Measurements from ENCODE around the gene ROGDI. TPM values are rescaled to one million over a fixed set of nuclear protein-coding genes. Genes with fewer than 3 reads are reported as not detected.

The ROGDI gene
- total and polyA plus RNA-seq, 2 donors (not counting 1 experiment from before 2014, with no cell fraction given), result 9.2 to 31.9 TPM

- POLR2A ChIA-PET, result no interaction called here
- peaks cover 33% of the 10 kb centered on the region for H4K20me1 ChIP-seq (ENCODE audit: control insufficient read depth, insufficient read depth, low read length, poor library complexity, severe bottlenecking)
- no peaks in the 10 kb centered on the region for H3K27me3 ChIP-seq (replicated peaks in 1 of 4; ENCODE audit: control extremely low read depth in 1 of 4, control insufficient read depth in 3 of 4, insufficient read depth in 4 of 4, low read length in 3 of 4)
- peaks cover 41% of the 10 kb centered on the region for H3K79me2 ChIP-seq (ENCODE audit: control insufficient read depth, insufficient read depth, low read length)
- peaks cover 7 to 78% of the 10 kb centered on the region in 2 experiments for H3K36me3 ChIP-seq (replicated peaks in 1 of 2; ENCODE audit: control extremely low read depth in 1 of 2, control insufficient read depth in 1 of 2, extremely low read depth in 1 of 2, insufficient read depth in 2 of 2, low read length in 1 of 2)
- peaks cover 2% of the 10 kb centered on the region for H3K4me1 Mint-ChIP-seq
- ATAC-seq (ENCODE audit: low read depth) (no peak), DNase-seq (no peak)
- no peak overlapping the region for H3K9ac ChIP-seq (ENCODE audit: low read length)
- intact Hi-C loops (cut with micrococcal nuclease), result no loop called here
- no peak overlapping the region for H3K27ac Mint-ChIP-seq
- WGBS (ENCODE audit: insufficient coverage), result 96% methylated on average over 10 of the region's 10 CpGs
- H3K4me2 ChIP-seq (replicated peaks; ENCODE audit: low read depth, low read length, poor library complexity, severe bottlenecking), result no peak overlapping the region
- no peaks in the 10 kb centered on the region for H3K9me3 Mint-ChIP-seq (ENCODE audit: insufficient read depth)
- H3K27me3 Mint-ChIP-seq, result no peaks in the 10 kb centered on the region
- no peak overlapping the region for H2AFZ ChIP-seq (ENCODE audit: insufficient read depth, low read depth, low read length, poor library complexity, severe bottlenecking)
- TF ChIP-seq EZH2 (IDR thresholded peaks at IDR 0.05; ENCODE audit: borderline replicate concordance, insufficient read depth, low read depth, low read length, poor library complexity, severe bottlenecking), result no peak
- no peak for TF ChIP-seq CTCF (IDR thresholded peaks at IDR 0.05)
- H3K4me3 Mint-ChIP-seq, result no peak overlapping the region
- peaks cover 0 to 1% of the 10 kb centered on the region in 2 donors for H3K4me1 ChIP-seq (ENCODE audit: control insufficient read depth in 2 of 2, insufficient read depth in 2 of 2, low read length in 2 of 2)
- H3K9me3 ChIP-seq (ENCODE audit: control extremely low read depth in 1 of 3, control insufficient read depth in 2 of 3, insufficient read depth in 1 of 3, low read length in 2 of 3), result no peaks in the 10 kb centered on the region
- no peak overlapping the region for H3K27ac ChIP-seq (ENCODE audit: low read length in 2 of 2)
- CTCF ChIA-PET, result no interaction called here
- H3K4me3 ChIP-seq (ENCODE audit: control extremely low read depth in 1 of 5, extremely low read depth in 1 of 5, insufficient read depth in 1 of 5, low read depth in 2 of 5, low read length in 4 of 5), result no peak overlapping the region
These were observed 24.5 kb upstream of the ROGDI start for GRCh38 chr16:4826980-4827379.

GRCh38 chr16:4826526-4826925 is 24.1 kb upstream of the ROGDI start:
- POLR2A ChIA-PET, result no interaction called here

More at GRCh38 chr16:4826526-4826925, 24.1 kb upstream of the ROGDI start:
- WGBS (ENCODE audit: insufficient coverage), result 100% methylated on average over 3 of the region's 4 CpGs
- H3K4me2 ChIP-seq (replicated peaks; ENCODE audit: low read depth, low read length, poor library complexity, severe bottlenecking), result no peak overlapping the region
- DNase-seq, result no peak
- H3K4me1 ChIP-seq (ENCODE audit: control insufficient read depth in 2 of 2, insufficient read depth in 2 of 2, low read length in 2 of 2), result no peaks in the 10 kb centered on the region
- ATAC-seq (ENCODE audit: low read depth), result no peak
- no peak overlapping the region for H3K9ac ChIP-seq (ENCODE audit: low read length)
- H4K20me1 ChIP-seq (ENCODE audit: control insufficient read depth, insufficient read depth, low read length, poor library complexity, severe bottlenecking), result peaks cover 33% of the 10 kb centered on the region
- H2AFZ ChIP-seq (ENCODE audit: insufficient read depth, low read depth, low read length, poor library complexity, severe bottlenecking), result no peak overlapping the region
- H3K36me3 ChIP-seq (replicated peaks in 1 of 2; ENCODE audit: control extremely low read depth in 1 of 2, control insufficient read depth in 1 of 2, extremely low read depth in 1 of 2, insufficient read depth in 2 of 2, low read length in 1 of 2), result peaks cover 11 to 78% of the 10 kb centered on the region in 2 experiments
- H3K27ac ChIP-seq (ENCODE audit: low read length in 2 of 2), result no peak overlapping the region
- Mint-ChIP-seq H3K27ac (no peak overlapping the region), H3K4me3 (no peak overlapping the region), H3K27me3 (no peaks in the 10 kb centered on the region), H3K4me1 (peaks cover 2% of the 10 kb centered on the region), H3K9me3 (ENCODE audit: insufficient read depth) (no peaks in the 10 kb centered on the region)
- intact Hi-C loops (cut with micrococcal nuclease), result no loop called here
- H3K27me3 ChIP-seq (replicated peaks in 1 of 4; ENCODE audit: control extremely low read depth in 1 of 4, control insufficient read depth in 3 of 4, insufficient read depth in 4 of 4, low read length in 3 of 4), result no peaks in the 10 kb centered on the region
- TF ChIP-seq CTCF (IDR thresholded peaks at IDR 0.05) (no peak), EZH2 (IDR thresholded peaks at IDR 0.05; ENCODE audit: borderline replicate concordance, insufficient read depth, low read depth, low read length, poor library complexity, severe bottlenecking) (no peak)
- peaks cover 41% of the 10 kb centered on the region for H3K79me2 ChIP-seq (ENCODE audit: control insufficient read depth, insufficient read depth, low read length)
- CTCF ChIA-PET, result no interaction called here
- no peak overlapping the region for H3K4me3 ChIP-seq (ENCODE audit: control extremely low read depth in 1 of 5, extremely low read depth in 1 of 5, insufficient read depth in 1 of 5, low read depth in 2 of 5, low read length in 4 of 5)
- no peaks in the 10 kb centered on the region for H3K9me3 ChIP-seq (ENCODE audit: control extremely low read depth in 1 of 3, control insufficient read depth in 2 of 3, insufficient read depth in 1 of 3, low read length in 2 of 3)
